Neural progenitor cell (in vitro differentiated cells): ENCODE results near the gene PKP3. TPM values are rescaled to one million over a fixed set of nuclear protein-coding genes. Genes with fewer than 3 reads are reported as not detected.

Experiments
- DNase-seq: peaks from one replicate; pipeline ENCODE4 v3.0.0-alpha.2; 2016; ENCODE audit warnings: low spot score
- H2AFZ ChIP-seq: fragments of 200-600 bp; sonication (generic); replicated peaks from 2 replicates; pipeline ENCODE4 v1.6.1; 2016; ENCODE audit warnings: antibody characterized with exemption
- H3F3A ChIP-seq: fragments of 200-600 bp; sonication (generic); 2 replicates; pipeline ENCODE4 v1.6.1; 2016; ENCODE audit warnings: antibody characterized with exemption, low read depth
- H3K27ac ChIP-seq: fragments of 200-600 bp; sonication (generic); 2 replicates; pipeline ENCODE4 v1.5.1; 2016; ENCODE audit warnings: mild to moderate bottlenecking
- H3K27me3 ChIP-seq: fragments of 200-600 bp; sonication (generic); 2 replicates; pipeline ENCODE4 v1.6.1; 2016; ENCODE audit warnings: mild to moderate bottlenecking, moderate library complexity
- H3K36me3 ChIP-seq: fragments of 200-600 bp; sonication (generic); 2 replicates; pipeline ENCODE4 v1.5.1; 2016
- H3K4me1 ChIP-seq: fragments of 200-600 bp; sonication (generic); 2 replicates; pipeline ENCODE4 v1.6.1; 2016; ENCODE audit warnings: mixed run types
- H3K4me2 ChIP-seq: fragments of 200-600 bp; sonication (generic); 2 replicates; pipeline ENCODE4 v1.6.1; 2016
- H3K4me3 ChIP-seq: fragments of 200-600 bp; sonication (generic); 2 replicates; pipeline ENCODE4 v1.5.1; 2016
- H3K79me2 ChIP-seq: fragments of 200-600 bp; sonication (generic); 2 replicates; pipeline ENCODE4 v1.6.1; 2016; ENCODE audit warnings: low read depth
- H3K9ac ChIP-seq: fragments of 200-600 bp; sonication (generic); 2 replicates; pipeline ENCODE4 v1.6.1; 2016
- H3K9me3 ChIP-seq: fragments of 200-600 bp; sonication (generic); 2 replicates; pipeline ENCODE4 v1.5.1; 2016; ENCODE audit warnings: low read depth
- H4K20me1 ChIP-seq: fragments of 200-600 bp; sonication (generic); 2 replicates; pipeline ENCODE4 v1.6.1; 2016; ENCODE audit warnings: low read depth
- H3K27ac Mint-ChIP-seq: 3 replicates; pipeline ENCODE4 v1.8.0; 2021; ENCODE audit warnings: mixed read lengths
- H3K27me3 Mint-ChIP-seq: 2 replicates; pipeline ENCODE4 v1.8.0; 2022; ENCODE audit warnings: low read depth, mild to moderate bottlenecking, inconsistent platforms, moderate library complexity, mixed read lengths; ENCODE audit not compliant: insufficient read depth
- H3K36me3 Mint-ChIP-seq: 3 replicates; pipeline ENCODE4 v1.8.0; 2021; ENCODE audit warnings: mixed read lengths
- H3K4me1 Mint-ChIP-seq: 3 replicates; pipeline ENCODE4 v1.8.0; 2021; ENCODE audit warnings: mixed read lengths
- H3K4me3 Mint-ChIP-seq: 3 replicates; pipeline ENCODE4 v1.8.0; 2021; ENCODE audit warnings: mild to moderate bottlenecking, moderate library complexity, mixed read lengths
- H3K9me3 Mint-ChIP-seq: 3 replicates; pipeline ENCODE4 v1.8.0; 2020; ENCODE audit warnings: mixed read lengths
- EZH2 ChIP-seq: fragments of 200-600 bp; sonication (generic); IDR thresholded peaks from 2 replicates; pipeline ENCODE4 v1.6.1; 2017; ENCODE audit warnings: antibody characterized with exemption, mild to moderate bottlenecking, moderate library complexity
- EZH2phosphoT487 ChIP-seq: fragments of 200-600 bp; sonication (generic); IDR thresholded peaks from 2 replicates; pipeline ENCODE4 v1.6.1; 2017; ENCODE audit warnings: antibody characterized with exemption
- total RNA-seq: library from RNA; depleted of rRNA; stranded (reverse); fragments of >200 nt; gene quantifications from 2 replicates; pipeline ENCODE4 v1.2.3, GENCODE V29; 2015; ENCODE audit warnings: low replicate concordance
- TF ChIP-seq, protein P1 (sequence below): fragments of 200-600 bp; sonication (generic); IDR thresholded peaks from 2 replicates; pipeline ENCODE4 v1.5.1; 2017; ENCODE audit warnings: antibody characterized with exemption, mild to moderate bottlenecking

The PKP3 gene
- total RNA-seq, 1 donor from 2014 or later, result 8.5 TPM

DNA sequence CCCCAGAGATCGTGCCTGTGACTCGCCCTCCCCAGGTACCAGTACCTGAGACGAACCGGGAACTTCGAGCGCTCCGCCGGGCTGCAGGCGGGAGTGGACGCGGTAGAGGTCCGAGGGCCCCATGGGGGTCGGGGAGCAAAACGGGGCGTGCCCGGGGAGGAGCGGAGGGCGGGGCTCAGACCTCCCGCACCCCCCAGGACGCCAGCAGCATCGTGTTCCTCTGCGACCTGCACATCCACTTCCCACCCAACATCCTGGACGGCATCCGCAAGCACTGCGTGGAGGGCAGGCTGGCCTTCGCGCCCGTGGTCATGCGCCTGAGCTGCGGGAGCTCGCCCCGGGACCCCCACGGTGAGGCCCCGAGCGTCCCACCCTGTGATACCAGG lies 13.9 kb upstream of the PKP3 start:
- Histone ChIP-seq H3K9ac (no peak overlapping the region), H2AFZ (no peak overlapping the region), H3K79me2 (no peaks in the 10 kb centered on the region), H3K4me1 (no peaks in the 10 kb centered on the region), H3K4me3 (no peak overlapping the region), H4K20me1 (no peaks in the 10 kb centered on the region), H3K9me3 (no peaks in the 10 kb centered on the region), H3K27ac (no peak overlapping the region), H3F3A (no peaks in the 10 kb centered on the region), H3K27me3 (no peaks in the 10 kb centered on the region), H3K4me2 (no peak overlapping the region), H3K36me3 (no peaks in the 10 kb centered on the region)
- no peak overlapping the region for H3K4me3 Mint-ChIP-seq
- DNase-seq, result no peak
- peaks cover 24% of the 10 kb centered on the region for H3K36me3 Mint-ChIP-seq
- no peak overlapping the region for H3K27ac Mint-ChIP-seq
- peaks cover 5% of the 10 kb centered on the region for H3K4me1 Mint-ChIP-seq
- peaks cover 8% of the 10 kb centered on the region for H3K9me3 Mint-ChIP-seq
- TF ChIP-seq, protein P1, sequence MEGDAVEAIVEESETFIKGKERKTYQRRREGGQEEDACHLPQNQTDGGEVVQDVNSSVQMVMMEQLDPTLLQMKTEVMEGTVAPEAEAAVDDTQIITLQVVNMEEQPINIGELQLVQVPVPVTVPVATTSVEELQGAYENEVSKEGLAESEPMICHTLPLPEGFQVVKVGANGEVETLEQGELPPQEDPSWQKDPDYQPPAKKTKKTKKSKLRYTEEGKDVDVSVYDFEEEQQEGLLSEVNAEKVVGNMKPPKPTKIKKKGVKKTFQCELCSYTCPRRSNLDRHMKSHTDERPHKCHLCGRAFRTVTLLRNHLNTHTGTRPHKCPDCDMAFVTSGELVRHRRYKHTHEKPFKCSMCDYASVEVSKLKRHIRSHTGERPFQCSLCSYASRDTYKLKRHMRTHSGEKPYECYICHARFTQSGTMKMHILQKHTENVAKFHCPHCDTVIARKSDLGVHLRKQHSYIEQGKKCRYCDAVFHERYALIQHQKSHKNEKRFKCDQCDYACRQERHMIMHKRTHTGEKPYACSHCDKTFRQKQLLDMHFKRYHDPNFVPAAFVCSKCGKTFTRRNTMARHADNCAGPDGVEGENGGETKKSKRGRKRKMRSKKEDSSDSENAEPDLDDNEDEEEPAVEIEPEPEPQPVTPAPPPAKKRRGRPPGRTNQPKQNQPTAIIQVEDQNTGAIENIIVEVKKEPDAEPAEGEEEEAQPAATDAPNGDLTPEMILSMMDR, result no peak
- no peak for TF ChIP-seq EZH2
- TF ChIP-seq EZH2phosphoT487, result no peak
- peaks cover 13% of the 10 kb centered on the region for H3K27me3 Mint-ChIP-seq

DNA sequence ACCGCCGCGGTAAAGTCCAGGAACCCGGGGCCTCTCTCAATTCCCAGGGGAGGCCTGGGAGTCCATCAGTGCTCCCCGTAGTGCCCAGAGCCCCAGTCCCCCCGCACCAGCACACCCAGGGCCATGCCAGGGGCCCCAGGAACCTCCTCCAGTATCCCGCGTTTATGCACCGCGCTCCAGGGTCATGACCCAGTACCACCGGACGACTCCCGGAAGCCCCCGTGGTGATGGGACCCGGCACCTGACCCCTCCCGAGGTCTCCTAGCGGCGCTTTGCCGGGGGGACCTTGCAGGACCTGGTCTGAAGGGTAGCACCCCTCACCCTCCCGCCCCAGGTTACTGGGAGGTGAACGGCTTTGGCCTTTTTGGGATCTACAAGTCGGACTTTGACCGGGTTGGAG lies 13.5 kb upstream of the PKP3 start:
- Histone ChIP-seq H3K9me3 (no peaks in the 10 kb centered on the region), H3K36me3 (no peaks in the 10 kb centered on the region), H3K9ac (no peak overlapping the region), H2AFZ (no peak overlapping the region), H3K4me3 (no peak overlapping the region), H3K27me3 (no peaks in the 10 kb centered on the region), H3K4me2 (no peak overlapping the region), H4K20me1 (no peaks in the 10 kb centered on the region), H3K27ac (no peak overlapping the region), H3K79me2 (no peaks in the 10 kb centered on the region), H3F3A (no peaks in the 10 kb centered on the region), H3K4me1 (no peaks in the 10 kb centered on the region)
- no peak overlapping the region for H3K27ac Mint-ChIP-seq
- peaks cover 5% of the 10 kb centered on the region for H3K4me1 Mint-ChIP-seq
- TF ChIP-seq EZH2 (no peak), EZH2phosphoT487 (no peak)
- TF ChIP-seq, protein P1, result no peak
- no peak overlapping the region for H3K4me3 Mint-ChIP-seq
- no peak for DNase-seq
- peaks cover 8% of the 10 kb centered on the region for H3K9me3 Mint-ChIP-seq
- H3K27me3 Mint-ChIP-seq, result peaks cover 13% of the 10 kb centered on the region
- H3K36me3 Mint-ChIP-seq, result peaks cover 24% of the 10 kb centered on the region

DNA sequence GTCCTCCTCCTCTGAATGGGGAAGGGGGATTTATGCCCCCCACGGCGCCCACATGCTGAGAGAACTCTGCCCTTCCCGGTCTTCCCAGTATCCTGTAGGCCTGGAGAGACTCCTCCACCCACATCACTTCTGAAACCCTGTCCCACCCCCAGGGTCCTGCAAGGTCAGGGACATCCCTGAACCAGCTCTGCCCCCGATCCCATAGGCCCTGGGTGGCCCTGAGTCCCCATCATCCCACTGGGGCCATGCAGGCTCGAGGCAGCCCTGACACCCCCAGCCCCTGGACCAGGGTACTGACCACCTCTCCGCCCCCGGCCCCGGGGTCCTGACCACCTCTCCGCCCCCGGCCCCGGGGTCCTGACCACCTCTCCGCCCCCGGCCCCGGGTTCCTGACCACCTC lies 13.0 kb upstream of the PKP3 start:
- no peak overlapping the region for H3K9ac ChIP-seq
- no peaks in the 10 kb centered on the region for H3F3A ChIP-seq
- Mint-ChIP-seq H3K27me3 (peaks cover 13% of the 10 kb centered on the region), H3K4me1 (peaks cover 5% of the 10 kb centered on the region), H3K36me3 (peaks cover 24% of the 10 kb centered on the region), H3K27ac (no peak overlapping the region), H3K9me3 (peaks cover 8% of the 10 kb centered on the region), H3K4me3 (no peak overlapping the region)
- no peak for TF ChIP-seq EZH2phosphoT487
- TF ChIP-seq, protein P1, result no peak
- H3K27me3 ChIP-seq, result no peaks in the 10 kb centered on the region
- H3K4me1 ChIP-seq, result no peaks in the 10 kb centered on the region
- H4K20me1 ChIP-seq, result no peaks in the 10 kb centered on the region
- no peaks in the 10 kb centered on the region for H3K9me3 ChIP-seq
- no peaks in the 10 kb centered on the region for H3K79me2 ChIP-seq
- H3K4me3 ChIP-seq, result no peak overlapping the region
- no peak for DNase-seq
- no peaks in the 10 kb centered on the region for H3K36me3 ChIP-seq
- H3K27ac ChIP-seq, result no peak overlapping the region
- H2AFZ ChIP-seq, result no peak overlapping the region
- H3K4me2 ChIP-seq, result no peak overlapping the region
